Ecto neural progenitor cell (in vitro differentiated cells): Measurements from ENCODE around the gene METAP1.
"Not testable (repeated sequence)": the region's sequence is repeated elsewhere in the genome, so short reads cannot be mapped to it uniquely, and the experiment has no call there.

ENCODE experiments used
- DNase-seq: peaks from one replicate; pipeline ENCODE4 v3.0.0-alpha.2; 2018; ENCODE audit warnings: low spot score

METAP1 gene

GRCh38 chr4:98995183-98996055 is at the start of gene METAP1:
Gene METAP1 (plus strand): TSS chr4:98995721. CDS start chr4:98995754, 33 bp downstream.
- peak; percentile 96 for DNase-seq

GRCh38 chr4:98946359-98946758 is 49.2 kb upstream of the METAP1 start:
- DNase-seq, result no peak

GRCh38 chr4:98950925-98951324 is 44.6 kb upstream of the METAP1 start:
- DNase-seq, result no peak

GRCh38 chr4:98951710-98952109 is 43.8 kb upstream of the METAP1 start:
- DNase-seq, result no peak

GRCh38 chr4:98955229-98955628 is 40.3 kb upstream of the METAP1 start:
- no peak for DNase-seq

DNA sequence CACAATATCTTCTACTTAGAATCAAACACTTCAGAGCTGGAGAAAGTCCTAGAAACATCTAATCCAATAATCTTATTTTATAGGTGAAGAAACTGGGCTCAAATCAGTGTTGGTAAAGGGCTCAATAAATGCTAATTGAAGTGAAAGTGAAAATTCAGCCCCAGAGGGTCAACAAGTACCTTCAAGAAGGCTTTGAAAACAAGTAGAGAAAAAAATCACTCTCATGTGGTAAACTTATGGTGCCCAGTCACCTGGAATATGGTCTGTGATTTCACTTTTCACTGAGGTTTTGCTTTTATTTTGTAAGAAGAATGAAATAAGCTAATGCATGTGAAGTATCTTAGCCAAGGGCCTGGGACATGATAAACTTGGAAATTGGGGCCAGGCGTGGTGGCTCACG is 37.5 kb upstream of the METAP1 start:
- DNase-seq, result no peak

GRCh38 chr4:98959411-98959810 is 36.1 kb upstream of the METAP1 start:
- no peak for DNase-seq

GRCh38 chr4:98961770-98962169 is 33.8 kb upstream of the METAP1 start:
- DNase-seq, result no peak

- DNase-seq, result no peak
These were observed 31.7 kb upstream of the METAP1 start for GRCh38 chr4:98963538-98964433.

DNA sequence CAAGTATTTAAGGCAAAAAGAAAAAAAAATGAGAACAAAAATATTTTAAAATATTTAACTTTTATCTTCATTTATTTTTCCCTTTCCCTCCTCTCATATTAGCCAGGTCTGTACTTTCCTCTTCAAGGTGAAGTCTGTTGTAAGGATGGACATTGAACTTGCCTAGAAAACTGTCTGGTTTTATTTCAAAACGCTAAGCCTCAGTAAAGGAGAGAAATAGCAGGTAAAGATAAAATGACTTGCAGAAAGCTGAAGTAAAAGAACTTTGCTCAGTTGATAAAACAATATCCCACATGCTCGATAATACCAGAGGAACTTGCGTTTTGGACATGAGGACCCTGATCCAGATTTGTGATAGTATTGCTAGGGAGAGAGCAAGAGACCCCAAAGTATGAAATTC is 28.6 kb upstream of the METAP1 start:
- no peak for DNase-seq

GRCh38 chr4:98967786-98968329 is 27.7 kb upstream of the METAP1 start:
- no peak for DNase-seq

DNA sequence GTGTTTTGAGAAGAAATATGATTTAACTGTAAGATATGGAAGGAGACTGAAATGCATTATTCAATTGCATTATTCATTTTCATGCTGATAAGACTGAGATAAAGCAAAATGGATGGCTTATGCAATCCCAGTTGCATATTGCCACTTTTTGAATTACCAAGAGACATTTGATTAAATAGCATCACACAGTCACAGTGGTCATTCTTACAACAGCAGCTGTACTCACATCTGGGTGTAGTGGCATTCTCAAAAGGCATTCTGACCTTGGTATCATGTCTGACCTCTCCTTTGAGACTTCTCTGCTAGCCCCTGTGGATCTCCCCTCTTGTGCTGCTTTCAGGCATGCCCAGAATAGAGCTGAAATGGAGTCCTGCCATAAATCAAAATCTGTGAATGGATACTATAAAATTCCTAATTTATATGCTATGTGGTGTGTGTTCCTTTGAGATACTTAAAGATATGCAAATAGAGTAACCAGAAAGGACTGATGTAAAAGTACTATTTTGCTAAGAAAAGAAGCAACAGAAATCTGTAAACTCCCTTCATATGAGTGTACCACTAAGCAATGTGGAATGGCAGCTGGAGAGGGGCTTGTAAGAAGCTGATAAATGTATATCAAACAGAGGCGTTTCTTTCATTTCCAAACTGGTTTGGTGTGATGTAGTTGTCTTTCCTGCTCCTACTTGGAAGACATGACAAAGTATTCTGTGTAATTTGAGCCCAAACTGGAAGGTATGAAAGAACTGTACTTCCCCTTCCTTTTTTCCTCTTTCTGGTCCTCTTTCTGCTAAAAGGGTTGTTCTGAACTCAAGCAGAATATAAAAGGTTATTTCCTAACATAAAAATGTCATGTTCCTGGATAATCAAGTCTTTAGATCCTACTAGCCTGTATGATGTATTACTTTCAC is 25.4 kb upstream of the METAP1 start:
- no peak for DNase-seq

GRCh38 chr4:98976716-98977115 is 18.8 kb upstream of the METAP1 start:
- no peak for DNase-seq

DNA sequence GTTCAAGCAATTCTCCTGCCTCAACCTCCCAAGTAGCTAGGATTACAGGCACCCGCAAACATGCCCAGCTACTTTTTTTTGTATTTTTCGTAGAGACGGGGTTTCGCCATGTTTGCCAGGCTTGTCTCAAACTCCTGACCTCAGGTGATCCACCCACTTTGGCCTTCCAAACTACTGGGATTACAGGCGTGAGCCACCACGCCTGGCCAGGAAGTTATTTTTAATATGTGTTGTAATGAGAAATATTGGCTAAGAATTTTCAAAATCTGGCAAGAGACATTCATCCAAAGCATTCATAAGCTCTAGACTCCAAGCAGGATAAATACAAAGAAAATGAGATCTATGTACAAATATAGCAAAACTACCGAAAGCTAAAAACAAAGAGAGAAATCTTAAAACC is 18.0 kb upstream of the METAP1 start:
- no peak for DNase-seq

DNA sequence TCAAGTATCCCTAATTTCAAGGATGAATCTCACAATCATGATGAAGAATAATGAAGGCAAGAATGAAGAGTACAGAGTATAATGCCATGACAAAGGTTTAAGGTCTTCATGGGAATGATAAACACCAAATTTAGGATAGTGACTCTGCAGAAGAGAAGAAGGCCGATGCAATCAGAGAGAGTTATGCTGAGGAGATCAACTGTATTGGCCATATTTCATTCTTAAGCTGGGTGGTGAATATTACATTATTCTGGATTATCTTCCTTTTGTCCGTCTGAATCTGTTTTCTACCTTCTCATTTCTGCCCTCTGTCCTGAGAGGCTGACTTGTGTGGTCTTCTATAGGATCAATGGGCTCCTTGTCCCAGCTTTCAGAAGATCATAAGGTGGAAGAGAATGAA is 7.8 kb upstream of the METAP1 start:
- no peak for DNase-seq

- not testable (repeated sequence) for DNase-seq
These were observed 2.7 kb upstream of the METAP1 start for GRCh38 chr4:98992835-98993234.

GRCh38 chr4:98993419-98994071 is 2.0 kb upstream of the METAP1 start:
- DNase-seq, result no peak

DNA sequence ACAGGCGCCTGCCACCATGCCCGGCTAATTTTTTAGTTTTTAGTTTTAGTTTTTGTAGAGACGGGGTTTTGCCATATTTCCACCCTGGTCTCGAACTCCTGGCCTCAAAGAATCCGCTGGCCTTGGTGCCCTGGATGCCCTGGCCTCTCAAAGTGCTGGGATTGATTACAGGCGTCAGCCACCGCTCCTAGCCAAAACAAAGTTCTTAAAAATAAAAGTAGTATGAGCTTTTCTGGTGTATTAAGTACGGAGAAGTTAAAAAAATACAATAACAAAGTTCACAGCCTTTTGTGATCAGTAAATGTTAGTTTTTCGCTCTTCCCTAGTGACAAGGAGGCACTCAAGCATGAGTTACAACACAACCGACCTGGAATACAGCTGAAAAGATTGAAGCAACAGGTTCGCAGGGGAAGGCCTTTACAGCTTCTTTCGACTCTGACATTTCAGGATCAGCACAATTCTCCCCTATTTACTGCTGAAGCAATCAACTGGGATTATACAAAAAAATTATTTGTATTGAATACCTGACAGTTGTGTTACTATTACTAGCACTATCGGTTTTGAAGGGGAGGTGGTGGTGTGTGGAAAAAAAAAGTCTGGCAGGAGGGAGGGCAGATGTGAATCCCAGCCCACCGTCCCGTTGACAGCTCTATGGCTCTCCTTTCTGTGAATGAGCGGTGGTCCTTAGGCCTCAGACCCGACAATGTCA is 893 bp upstream of the METAP1 start:
- DNase-seq, result no peak

- no peak for DNase-seq
These were observed 689 bp downstream of the METAP1 start for GRCh38 chr4:98996056-98996764.

DNA sequence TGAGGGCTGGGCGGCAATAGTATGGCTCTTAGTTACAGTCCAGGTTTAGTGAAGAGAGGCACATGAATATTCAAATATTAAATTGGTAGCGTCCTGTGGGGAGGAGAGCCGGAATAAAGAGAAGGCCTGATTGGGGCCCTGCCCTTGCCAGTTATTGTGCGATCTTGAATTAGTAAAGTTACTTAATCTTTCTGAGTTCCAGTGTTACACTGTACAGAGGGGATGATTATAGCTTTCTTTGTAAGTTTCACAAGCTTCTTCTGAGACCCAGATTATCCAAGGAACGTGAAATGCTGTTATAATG is 1.2 kb downstream of the METAP1 start:
- no peak for DNase-seq
